SK-N-DZ (cell line): ENCODE measurements around the gene TPCN2.

ENCODE experiments used
- small RNA-seq, 2 experiments: library from RNA; depleted of rRNA; stranded (forward); fragments of <200 nt; gene quantifications; one replicate each; pipeline ENCODE3, GENCODE V24; 2014

Gene TPCN2

Small RNAs within 50 kb of the gene (small RNA-seq; reads per million reads assigned to genes)
- gene MIR3164, result 0 to 0.04 reads per million in 2 experiments
